ENCODE results near the gene TCF20. TPM values are rescaled to one million over a fixed set of nuclear protein-coding genes. Genes with fewer than 3 reads are reported as not detected.

TCF20 gene
- total and polyA plus RNA-seq, 2 donors (not counting 1 experiment from before 2014, with no cell fraction given), result 16.4 to 81.3 TPM

DNA sequence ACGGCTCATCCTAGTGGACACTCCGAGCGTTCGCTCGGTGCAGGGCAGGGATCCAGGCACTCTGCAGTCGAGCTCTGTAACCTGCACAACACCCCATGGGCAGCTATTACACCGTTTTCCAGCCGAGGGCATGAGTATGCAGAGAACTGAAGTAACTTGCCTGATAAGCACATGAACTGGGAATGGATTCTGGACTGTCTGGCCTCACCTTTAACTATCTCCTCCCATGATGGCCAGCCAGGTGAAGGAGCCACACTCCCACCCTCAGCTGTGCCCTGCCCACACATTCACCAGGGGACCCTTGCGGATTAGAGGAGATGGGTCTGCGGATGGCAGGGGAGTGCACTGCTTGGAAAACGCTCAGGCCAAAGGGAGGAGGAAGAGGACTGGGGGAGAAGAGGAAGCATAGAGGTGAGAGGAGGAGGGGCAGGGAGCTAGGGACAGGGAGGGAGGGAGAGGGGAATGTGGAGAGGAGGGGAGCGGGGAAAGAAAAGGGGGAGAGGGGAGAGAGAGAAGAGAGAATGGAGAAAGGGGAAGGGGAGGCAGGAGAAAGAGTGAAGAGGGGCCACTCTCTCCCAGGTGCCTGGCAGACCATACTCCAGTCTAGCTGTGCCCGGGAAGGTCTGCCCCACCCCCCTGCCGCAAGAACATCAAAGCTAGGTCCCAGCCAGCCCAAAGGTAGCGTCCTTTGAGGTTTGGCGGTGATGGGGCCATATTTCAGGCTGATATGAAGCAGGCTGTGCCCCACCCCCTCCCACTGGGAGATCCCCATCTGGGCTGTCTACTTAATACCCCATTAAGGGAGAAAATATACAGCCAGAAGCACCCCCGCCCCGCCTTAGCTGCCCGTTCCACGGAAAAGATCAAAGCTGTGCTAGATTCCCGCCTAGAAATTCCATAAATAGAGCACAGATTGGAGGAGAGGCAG, 33.2 kb upstream of the TCF20 start:
- Histone ChIP-seq H3K4me2 (replicated peaks; ENCODE audit: low read depth, low read length, poor library complexity, severe bottlenecking) (no peak overlapping the region), H3K36me3 (replicated peaks in 1 of 2; ENCODE audit: control extremely low read depth in 1 of 2, control insufficient read depth in 1 of 2, extremely low read depth in 1 of 2, insufficient read depth in 2 of 2, low read length in 1 of 2) (no peaks in the 10 kb centered on the region), H3K9me3 (ENCODE audit: control extremely low read depth in 1 of 3, control insufficient read depth in 2 of 3, insufficient read depth in 1 of 3, low read length in 2 of 3) (peaks cover 0 to 2% (median 0%) of the 10 kb centered on the region in 3 donors), H3K9ac (ENCODE audit: low read length) (no peak overlapping the region), H3K27ac (ENCODE audit: low read length in 2 of 2) (no peak overlapping the region), H4K20me1 (ENCODE audit: control insufficient read depth, insufficient read depth, low read length, poor library complexity, severe bottlenecking) (no peaks in the 10 kb centered on the region), H3K4me1 (ENCODE audit: control insufficient read depth in 2 of 2, insufficient read depth in 2 of 2, low read length in 2 of 2) (peaks cover 29 to 38% of the 10 kb centered on the region in 2 donors), H3K4me3 (ENCODE audit: control extremely low read depth in 1 of 5, extremely low read depth in 1 of 5, insufficient read depth in 1 of 5, low read depth in 2 of 5, low read length in 4 of 5) (no peak overlapping the region), H3K27me3 (replicated peaks in 1 of 4; ENCODE audit: control extremely low read depth in 1 of 4, control insufficient read depth in 3 of 4, insufficient read depth in 4 of 4, low read length in 3 of 4) (peaks cover 0 to 10% (median 2%) of the 10 kb centered on the region in 4 experiments), H3K79me2 (ENCODE audit: control insufficient read depth, insufficient read depth, low read length) (no peaks in the 10 kb centered on the region), H2AFZ (ENCODE audit: insufficient read depth, low read depth, low read length, poor library complexity, severe bottlenecking) (no peak overlapping the region)
- TF ChIP-seq, protein P1, sequence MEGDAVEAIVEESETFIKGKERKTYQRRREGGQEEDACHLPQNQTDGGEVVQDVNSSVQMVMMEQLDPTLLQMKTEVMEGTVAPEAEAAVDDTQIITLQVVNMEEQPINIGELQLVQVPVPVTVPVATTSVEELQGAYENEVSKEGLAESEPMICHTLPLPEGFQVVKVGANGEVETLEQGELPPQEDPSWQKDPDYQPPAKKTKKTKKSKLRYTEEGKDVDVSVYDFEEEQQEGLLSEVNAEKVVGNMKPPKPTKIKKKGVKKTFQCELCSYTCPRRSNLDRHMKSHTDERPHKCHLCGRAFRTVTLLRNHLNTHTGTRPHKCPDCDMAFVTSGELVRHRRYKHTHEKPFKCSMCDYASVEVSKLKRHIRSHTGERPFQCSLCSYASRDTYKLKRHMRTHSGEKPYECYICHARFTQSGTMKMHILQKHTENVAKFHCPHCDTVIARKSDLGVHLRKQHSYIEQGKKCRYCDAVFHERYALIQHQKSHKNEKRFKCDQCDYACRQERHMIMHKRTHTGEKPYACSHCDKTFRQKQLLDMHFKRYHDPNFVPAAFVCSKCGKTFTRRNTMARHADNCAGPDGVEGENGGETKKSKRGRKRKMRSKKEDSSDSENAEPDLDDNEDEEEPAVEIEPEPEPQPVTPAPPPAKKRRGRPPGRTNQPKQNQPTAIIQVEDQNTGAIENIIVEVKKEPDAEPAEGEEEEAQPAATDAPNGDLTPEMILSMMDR (IDR thresholded peaks at IDR 0.05), result no peak
- no peak for TF ChIP-seq EZH2 (IDR thresholded peaks at IDR 0.05; ENCODE audit: borderline replicate concordance, insufficient read depth, low read depth, low read length, poor library complexity, severe bottlenecking)
- POLR2A ChIA-PET, result interaction anchor here (0.6 kb wide), 1 partner anchor 92 kb away, joined by 7 read pairs; no protein-coding TSS in a partner anchor
- Mint-ChIP-seq H3K4me1 (peaks cover 25% of the 10 kb centered on the region), H3K27me3 (peaks cover 16% of the 10 kb centered on the region), H3K27ac (peak overlapping the region; percentile 26), H3K4me3 (no peak overlapping the region), H3K9me3 (ENCODE audit: insufficient read depth) (no peaks in the 10 kb centered on the region)
- ATAC-seq (ENCODE audit: low read depth) (no peak), DNase-seq (no peak)
- intact Hi-C loops (cut with micrococcal nuclease), result no loop called here
- CTCF ChIA-PET, result no interaction called here
- 65% methylated on average over 12 of the region's 21 CpGs for WGBS (ENCODE audit: insufficient coverage)

DNA sequence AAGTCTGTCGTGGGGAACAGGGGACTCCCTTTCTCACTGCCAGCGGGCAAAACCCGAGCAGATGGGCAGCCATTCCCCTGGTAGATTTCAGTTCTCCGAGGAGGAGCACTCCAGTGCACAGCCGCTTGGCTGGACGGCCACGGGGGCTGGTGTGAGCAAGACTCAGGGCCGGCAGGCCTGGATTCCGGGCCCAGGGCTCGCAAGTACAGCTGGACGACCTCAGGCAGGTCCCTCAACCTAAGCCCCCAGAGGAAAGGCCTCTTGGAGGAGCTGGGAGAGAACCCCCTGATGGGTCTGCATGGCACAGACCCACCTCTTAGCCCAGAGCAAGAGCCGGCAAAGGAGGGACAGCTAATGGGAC, 31.3 kb upstream of the TCF20 start:
- ATAC-seq (ENCODE audit: low read depth) (no peak), DNase-seq (no peak)
- H4K20me1 ChIP-seq (ENCODE audit: control insufficient read depth, insufficient read depth, low read length, poor library complexity, severe bottlenecking), result no peaks in the 10 kb centered on the region
- Mint-ChIP-seq H3K9me3 (ENCODE audit: insufficient read depth) (no peaks in the 10 kb centered on the region), H3K27ac (no peak overlapping the region), H3K4me1 (peaks cover 43% of the 10 kb centered on the region), H3K27me3 (peaks cover 10% of the 10 kb centered on the region), H3K4me3 (no peak overlapping the region)
- H3K36me3 ChIP-seq (replicated peaks in 1 of 2; ENCODE audit: control extremely low read depth in 1 of 2, control insufficient read depth in 1 of 2, extremely low read depth in 1 of 2, insufficient read depth in 2 of 2, low read length in 1 of 2), result no peaks in the 10 kb centered on the region
- no peak overlapping the region for H2AFZ ChIP-seq (ENCODE audit: insufficient read depth, low read depth, low read length, poor library complexity, severe bottlenecking)
- H3K9ac ChIP-seq (ENCODE audit: low read length), result no peak overlapping the region
- H3K4me2 ChIP-seq (replicated peaks; ENCODE audit: low read depth, low read length, poor library complexity, severe bottlenecking), result no peak overlapping the region
- H3K4me1 ChIP-seq (ENCODE audit: control insufficient read depth in 2 of 2, insufficient read depth in 2 of 2, low read length in 2 of 2), result peaks cover 48 to 57% of the 10 kb centered on the region in 2 donors
- ChIA-PET POLR2A (interaction anchor here (0.7 kb wide), 1 partner anchor 14 kb away, joined by 3 read pairs; no protein-coding TSS in a partner anchor), CTCF (interaction anchor here (1.3 kb wide), 1 partner anchor 97 kb away, joined by 3 read pairs; no protein-coding TSS in a partner anchor)
- no peak overlapping the region for H3K4me3 ChIP-seq (ENCODE audit: control extremely low read depth in 1 of 5, extremely low read depth in 1 of 5, insufficient read depth in 1 of 5, low read depth in 2 of 5, low read length in 4 of 5)
- H3K27me3 ChIP-seq (replicated peaks in 1 of 4; ENCODE audit: control extremely low read depth in 1 of 4, control insufficient read depth in 3 of 4, insufficient read depth in 4 of 4, low read length in 3 of 4), result peaks cover 0 to 10% (median 2%) of the 10 kb centered on the region in 4 experiments
- 93% methylated on average over 12 of the region's 12 CpGs for WGBS (ENCODE audit: insufficient coverage)
- H3K27ac ChIP-seq (ENCODE audit: low read length in 2 of 2), result no peak overlapping the region
- H3K79me2 ChIP-seq (ENCODE audit: control insufficient read depth, insufficient read depth, low read length), result no peaks in the 10 kb centered on the region
- peaks cover 0 to 2% (median 0%) of the 10 kb centered on the region in 3 donors for H3K9me3 ChIP-seq (ENCODE audit: control extremely low read depth in 1 of 3, control insufficient read depth in 2 of 3, insufficient read depth in 1 of 3, low read length in 2 of 3)
- TF ChIP-seq, protein P1 (IDR thresholded peaks at IDR 0.05), result no peak
- no peak for TF ChIP-seq EZH2 (IDR thresholded peaks at IDR 0.05; ENCODE audit: borderline replicate concordance, insufficient read depth, low read depth, low read length, poor library complexity, severe bottlenecking)
- intact Hi-C loops (cut with micrococcal nuclease), result loop anchor here (2.0 kb wide), 1 partner anchor 67 kb away; no protein-coding TSS in a partner anchor

Measured in B cell (primary cell).